GM19463 (cell line): ENCODE data around the gene OTOA.
"Not testable (repeated sequence)": the region's sequence is repeated elsewhere in the genome, so short reads cannot be mapped to it uniquely, and the experiment has no call there.

Experiments used
- ATAC-seq: cut with Tn5 transposase; IDR thresholded peaks from one replicate; pipeline ENCODE4 v1.9.1; 2021; ENCODE audit warnings: mild to moderate bottlenecking, moderate library complexity; ENCODE audit not compliant: unreplicated experiment

OTOA gene

DNA sequence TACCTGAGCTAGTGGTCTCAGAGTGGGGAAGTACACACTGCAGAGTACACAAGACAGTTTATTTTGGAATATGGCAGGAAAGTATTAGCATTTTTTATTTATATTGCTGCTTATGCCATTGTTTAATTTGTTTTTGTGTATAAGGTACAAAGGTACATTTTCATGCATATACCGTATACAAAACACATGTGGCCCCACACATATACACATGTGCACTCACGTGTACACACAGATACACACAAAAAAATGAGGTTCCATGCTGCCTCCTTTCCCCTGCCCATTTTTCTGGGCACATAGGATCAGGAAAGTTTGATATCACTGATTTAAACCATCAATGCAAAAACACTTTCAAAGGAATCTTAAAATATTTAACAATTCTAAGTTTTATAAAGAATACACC, 24.3 kb upstream of the OTOA start:
- ATAC-seq = no peak

DNA sequence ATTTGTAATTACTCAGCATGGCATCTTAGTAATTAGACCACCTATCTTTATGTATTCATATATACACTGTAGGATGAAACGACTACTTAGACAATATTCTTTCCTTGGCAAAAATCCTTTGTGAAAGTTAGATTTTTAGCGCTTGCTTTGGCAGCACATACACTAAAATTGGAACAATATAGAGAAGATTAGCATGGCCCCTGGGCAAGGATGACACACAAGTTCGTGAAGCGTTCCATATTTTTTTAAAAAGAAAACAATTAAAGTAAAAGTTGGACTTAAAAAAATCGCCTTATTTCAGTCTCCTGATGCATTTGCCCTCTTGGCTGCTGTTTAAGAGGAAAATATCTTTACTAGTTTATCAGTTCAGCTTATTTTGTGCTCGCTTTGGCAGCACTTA, 21.9 kb upstream of the OTOA start:
- ATAC-seq = no peak

DNA sequence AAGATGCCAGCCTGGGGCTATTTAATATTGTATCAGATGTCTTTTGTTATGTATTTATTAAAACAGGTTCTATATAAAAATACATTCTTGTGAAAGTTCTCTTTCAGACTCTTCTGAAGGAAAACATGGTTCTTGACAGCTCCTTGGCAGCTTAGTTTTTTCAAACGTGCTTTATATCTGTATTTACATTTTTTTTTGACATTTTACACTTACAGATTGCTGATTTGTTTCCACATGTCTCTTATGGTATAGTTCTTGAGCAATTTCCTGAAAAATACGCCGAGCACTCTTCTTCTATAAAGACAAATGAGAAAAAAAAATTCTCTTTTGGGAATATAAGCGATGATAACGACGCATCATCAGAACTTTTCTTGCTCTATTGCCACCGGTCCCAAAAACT, 20.9 kb upstream of the OTOA start:
- no peak for ATAC-seq

DNA sequence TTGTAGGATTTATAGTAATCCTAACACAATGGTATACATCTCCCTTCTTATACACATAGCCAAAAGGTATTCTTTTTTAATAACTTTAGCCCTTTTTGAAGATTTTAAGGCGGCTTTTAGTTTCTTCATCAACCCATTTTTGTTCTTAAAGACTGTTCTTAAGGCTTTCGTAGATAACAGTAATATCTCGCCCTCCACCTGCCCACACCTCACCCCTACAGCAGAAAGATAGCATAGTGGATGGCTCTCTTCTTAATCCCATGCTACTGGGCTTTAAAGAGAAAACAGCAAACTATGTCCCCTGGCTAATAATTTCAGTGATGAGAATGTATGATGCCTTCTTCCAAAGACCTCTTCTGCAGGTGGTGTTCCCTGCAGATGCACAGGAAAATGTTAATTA, 20.0 kb upstream of the OTOA start:
- ATAC-seq = no peak

GRCh38 chr16:21644674-21645073, 19.1 kb upstream of the OTOA start:
- ATAC-seq = no peak

GRCh38 chr16:21645261-21645721, 18.5 kb upstream of the OTOA start:
- no peak for ATAC-seq

- ATAC-seq = no peak
Measured at GRCh38 chr16:21646091-21646490, 17.7 kb upstream of the OTOA start.

GRCh38 chr16:21646721-21647561, 16.8 kb upstream of the OTOA start:
- peak; percentile 92 for ATAC-seq

GRCh38 chr16:21647562-21648164, 16.1 kb upstream of the OTOA start:
- no peak for ATAC-seq

DNA sequence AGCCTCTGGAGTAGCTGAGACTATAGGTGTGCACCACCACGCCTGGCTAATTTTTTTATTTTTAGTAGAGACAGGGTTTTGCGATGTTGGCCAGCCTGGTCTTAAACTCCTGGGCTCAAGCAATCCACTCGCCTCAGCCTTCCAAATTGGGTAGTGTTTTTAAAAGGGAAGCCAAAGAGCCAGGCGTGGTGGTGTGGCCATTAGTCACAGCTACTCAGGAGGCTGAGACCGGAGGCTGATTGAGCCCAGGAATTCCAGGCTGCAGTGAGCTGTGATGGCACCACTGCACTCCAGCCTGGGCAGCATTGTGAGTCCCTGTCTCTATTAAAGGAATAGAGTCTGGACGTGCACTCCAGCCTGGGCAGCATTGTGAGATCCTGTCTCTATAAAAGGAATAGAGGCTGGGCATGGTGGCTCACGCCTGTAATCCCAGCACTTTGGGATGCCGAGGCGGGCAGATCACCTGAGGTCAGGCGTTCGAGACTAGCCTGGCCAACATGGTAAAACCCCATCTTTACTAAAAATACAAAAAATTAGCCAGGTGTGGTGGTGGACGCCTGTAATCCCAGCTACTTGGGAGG, 13.9 kb upstream of the OTOA start:
- not testable (repeated sequence) for ATAC-seq

GRCh38 chr16:21650521-21650920, 13.2 kb upstream of the OTOA start:
- ATAC-seq = no peak

- no peak for ATAC-seq
Measured at GRCh38 chr16:21651515-21651914, 12.3 kb upstream of the OTOA start.

GRCh38 chr16:21652453-21652852, 11.3 kb upstream of the OTOA start, which contains the start of gene IGSF6:
Gene IGSF6, minus strand, starts transcription at chr16:21652608. Its CDS starts 10 bp downstream, at chr16:21652598.
- ATAC-seq = no peak

DNA sequence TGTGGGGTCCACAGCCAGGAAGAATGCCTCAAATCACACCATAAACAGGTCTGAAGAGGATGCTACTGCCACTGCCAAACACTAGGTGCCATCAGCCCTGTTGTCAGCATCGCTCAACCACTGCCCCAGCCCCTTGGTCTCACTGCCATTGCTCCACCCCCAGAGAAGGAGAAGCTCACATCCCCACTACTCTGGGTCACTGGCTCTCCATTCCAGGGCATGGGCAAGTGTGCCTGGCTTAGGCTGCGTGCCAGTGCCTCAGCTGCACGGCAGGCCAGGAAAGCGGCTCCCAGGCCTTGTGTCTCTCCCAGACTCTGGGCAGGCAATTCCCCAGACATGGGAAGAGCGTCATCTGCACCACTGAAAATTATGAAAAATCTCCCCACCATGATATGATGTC, 10.2 kb upstream of the OTOA start:
- no peak for ATAC-seq

- ATAC-seq = no peak
Measured at GRCh38 chr16:21654466-21654865, 9.3 kb upstream of the OTOA start.

- no peak for ATAC-seq
Measured at GRCh38 chr16:21654881-21655280, 8.9 kb upstream of the OTOA start.

DNA sequence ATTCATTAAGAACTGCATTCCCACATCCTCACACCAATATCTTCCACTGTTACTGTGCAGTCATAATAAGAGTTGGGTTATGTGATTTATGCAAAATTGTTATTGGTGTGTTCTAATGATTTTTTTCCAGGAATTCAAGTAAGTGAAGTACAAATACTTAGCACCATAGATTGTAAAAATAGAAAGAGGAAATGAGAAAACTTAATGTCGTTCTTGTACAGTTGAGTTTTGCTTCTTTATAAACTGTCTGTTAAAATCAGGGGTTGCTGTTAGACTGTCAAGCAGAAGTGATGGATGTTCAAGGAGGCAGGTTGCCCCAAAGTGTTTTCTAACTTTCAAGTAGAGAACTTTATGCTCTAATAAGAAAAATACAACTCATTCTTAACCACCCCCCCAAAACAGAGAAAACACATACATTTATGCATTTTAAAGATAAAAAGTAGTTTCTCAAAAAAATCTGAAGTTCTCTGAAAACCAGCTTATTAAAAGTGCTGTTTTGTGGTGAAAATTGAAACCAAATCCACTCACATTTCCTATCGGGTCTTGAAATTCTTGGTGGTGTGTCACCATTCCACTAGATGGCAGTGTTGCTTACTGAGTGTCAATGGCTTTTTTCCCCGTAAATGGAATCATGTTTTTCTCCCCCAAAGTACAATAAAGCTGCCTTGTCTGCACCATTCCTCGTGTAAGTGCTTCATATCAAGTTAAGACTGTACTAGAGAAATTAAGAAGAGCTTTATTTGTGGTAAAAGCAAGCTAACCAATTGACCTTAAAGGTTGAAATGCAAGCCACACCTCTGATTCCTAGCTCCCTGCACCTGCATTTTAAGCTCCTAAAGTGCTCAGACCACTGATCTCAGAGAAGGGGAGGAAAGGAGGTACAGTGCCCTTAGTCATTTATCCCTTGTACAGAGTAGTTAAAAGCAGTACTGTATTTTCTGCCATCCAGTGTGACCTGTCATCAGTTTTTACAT, 6.7 kb upstream of the OTOA start:
- no peak for ATAC-seq

DNA sequence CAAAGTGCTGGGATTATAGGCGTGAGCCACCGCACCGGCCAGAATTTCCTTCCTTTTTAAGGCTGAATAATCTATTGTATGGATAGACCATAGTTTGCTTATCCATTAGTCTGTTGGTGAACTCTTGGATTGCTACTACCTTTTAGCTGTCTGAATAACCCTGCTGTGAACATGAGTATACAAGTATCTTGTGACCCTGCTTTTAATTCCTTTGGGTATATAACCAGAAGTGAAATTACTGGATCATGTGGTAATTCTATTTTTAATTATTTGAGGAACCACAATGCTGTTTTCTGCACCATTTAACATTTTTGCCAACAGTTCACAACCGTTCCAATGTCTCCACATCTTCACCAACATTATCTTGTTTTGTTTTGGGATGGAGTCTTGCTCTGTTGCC, 4.6 kb upstream of the OTOA start:
- no peak for ATAC-seq

DNA sequence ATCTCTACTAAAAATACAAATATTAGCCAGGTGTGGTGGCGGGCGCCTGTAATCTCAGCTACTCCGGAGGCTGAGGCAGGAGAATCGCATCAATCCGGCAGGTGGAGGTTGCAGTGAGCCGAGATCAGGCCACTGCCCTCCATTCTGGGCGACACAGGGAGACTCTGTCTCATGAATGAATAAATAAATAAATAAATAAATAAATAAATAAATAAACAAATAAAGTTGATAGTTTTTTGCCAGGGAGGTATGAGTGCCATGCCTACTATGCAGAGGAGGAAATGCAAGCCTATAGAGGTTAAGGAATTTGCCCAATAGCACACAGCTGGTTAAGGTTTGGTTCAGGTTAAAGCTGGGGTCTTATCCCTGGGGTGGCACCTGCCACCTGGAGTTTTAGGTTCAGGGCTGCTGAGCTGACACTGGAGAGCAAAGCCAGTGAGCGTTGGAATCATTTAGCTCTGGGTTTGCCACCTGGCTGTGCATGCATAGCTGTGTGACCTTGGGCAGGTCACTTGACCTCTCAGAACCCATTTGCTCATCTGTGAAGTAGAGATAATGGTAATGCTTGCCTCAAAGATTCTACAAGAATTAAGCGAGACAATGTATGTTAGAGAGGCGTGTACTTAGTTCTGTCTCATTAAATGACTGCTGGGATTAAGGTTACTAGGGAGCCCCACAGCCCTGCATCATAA, 1.2 kb downstream of the OTOA start:
- no peak for ATAC-seq

DNA sequence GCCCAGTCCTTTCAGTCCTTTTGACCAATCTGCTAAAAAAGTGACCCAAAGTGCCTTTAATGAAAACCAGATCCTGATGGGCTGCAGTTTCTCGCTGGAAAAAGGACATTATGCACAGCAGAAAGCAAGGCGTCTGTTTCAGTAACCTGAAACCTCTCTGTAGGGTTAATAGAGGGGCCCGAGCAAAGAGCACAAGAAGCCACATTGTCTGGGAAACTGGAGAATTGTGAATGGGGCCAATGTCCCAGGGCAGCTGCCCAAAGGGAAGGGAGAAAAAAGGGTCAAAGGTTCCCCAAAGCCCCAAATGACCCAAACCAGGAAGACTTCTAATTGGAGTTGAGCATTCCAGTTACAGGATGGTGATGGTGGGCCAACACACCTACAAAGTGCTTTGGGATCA, 3.0 kb downstream of the OTOA start:
- ATAC-seq = no peak
